Colon (tissue), 2 donors: ENCODE measurements around the gene FAM222B.
"Not testable (repeated sequence)": the region's sequence is repeated elsewhere in the genome, so short reads cannot be mapped to it uniquely, and the experiment has no call there.

Experiments used
- FAIRE-seq: peaks from 2 replicates; lab custom pipeline; 2012; peaks lifted over from hg19 to GRCh38; lab: Jason Lieb, UNC
- donor health status: control.
- donor health status: control.

FAM222B gene

DNA sequence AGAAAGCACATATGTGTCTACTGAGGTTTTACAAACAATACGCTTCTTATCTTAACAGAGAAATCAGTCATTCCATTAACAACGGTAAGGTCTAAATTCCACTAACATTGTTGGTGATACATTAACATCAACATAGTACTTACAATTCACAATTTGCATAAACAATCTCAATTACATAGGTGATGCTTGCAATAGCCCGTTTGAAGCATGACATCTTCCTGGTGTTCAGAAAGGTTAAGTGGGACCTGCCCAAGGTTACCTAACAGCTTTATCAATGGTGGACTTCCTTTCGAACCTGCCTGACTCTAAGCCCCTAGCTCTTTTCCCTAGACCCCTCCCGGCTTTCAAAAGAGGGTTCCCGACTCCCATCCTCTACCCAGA, 699 bp downstream of the FAM222B start:
- no peak for FAIRE-seq

DNA sequence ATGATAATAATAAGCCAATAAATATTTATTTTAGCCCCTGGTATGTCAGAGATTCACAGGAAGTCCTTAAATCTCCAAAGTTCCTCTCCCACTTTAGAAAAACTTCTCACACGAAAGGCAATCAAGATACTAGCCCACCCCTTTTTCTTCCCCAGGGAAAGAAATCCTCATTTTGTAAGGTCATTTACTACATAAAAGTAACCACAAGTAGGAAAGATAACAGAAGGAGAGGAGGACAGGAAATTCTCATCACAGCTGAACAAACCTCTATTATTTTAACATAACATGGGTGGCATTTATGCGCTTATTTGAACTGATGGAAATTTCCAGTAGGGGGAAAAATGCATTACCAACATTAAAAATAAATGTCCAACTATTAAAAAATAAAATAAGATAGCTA, 3.4 kb downstream of the FAM222B start:
- FAIRE-seq, result no peak

DNA sequence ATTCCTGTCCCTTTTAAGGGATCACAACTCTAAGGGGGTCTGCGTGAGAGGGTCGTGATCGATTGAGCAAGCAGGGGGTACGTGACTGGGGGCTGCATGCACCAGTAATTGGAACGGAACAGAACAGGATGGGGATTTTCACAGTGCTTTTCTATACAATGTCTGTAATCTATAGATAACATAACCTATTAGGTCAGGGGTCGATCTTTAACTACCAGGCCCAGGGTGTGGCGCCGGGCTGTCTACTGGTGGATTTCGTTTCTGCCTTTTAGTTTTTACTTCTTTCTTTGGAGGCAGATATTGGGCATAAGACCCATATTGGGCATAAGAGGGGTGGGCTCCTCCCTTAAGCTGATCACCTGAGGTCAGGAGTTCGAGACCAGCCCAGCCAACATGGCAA, 6.0 kb downstream of the FAM222B start:
- FAIRE-seq, result not testable (repeated sequence)

DNA sequence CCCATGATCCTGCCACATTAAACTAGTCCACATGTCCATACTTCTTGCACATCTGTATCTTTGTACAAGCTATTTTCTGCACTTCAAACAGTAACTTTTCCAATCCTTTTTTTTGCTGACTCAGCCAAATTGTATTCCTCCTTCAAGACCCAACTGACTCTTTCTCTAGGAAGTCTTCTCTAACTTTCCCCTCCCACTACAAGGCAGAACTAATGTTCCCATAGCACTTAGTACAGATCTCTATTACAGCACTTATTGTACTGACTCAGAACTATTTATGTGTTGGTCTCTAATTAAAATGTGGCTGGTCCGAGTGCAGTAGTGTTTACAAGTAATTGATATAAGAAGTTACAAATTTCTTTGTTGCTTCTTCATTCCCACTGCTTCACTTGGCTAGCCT, 8.2 kb downstream of the FAM222B start:
- no peak for FAIRE-seq

DNA sequence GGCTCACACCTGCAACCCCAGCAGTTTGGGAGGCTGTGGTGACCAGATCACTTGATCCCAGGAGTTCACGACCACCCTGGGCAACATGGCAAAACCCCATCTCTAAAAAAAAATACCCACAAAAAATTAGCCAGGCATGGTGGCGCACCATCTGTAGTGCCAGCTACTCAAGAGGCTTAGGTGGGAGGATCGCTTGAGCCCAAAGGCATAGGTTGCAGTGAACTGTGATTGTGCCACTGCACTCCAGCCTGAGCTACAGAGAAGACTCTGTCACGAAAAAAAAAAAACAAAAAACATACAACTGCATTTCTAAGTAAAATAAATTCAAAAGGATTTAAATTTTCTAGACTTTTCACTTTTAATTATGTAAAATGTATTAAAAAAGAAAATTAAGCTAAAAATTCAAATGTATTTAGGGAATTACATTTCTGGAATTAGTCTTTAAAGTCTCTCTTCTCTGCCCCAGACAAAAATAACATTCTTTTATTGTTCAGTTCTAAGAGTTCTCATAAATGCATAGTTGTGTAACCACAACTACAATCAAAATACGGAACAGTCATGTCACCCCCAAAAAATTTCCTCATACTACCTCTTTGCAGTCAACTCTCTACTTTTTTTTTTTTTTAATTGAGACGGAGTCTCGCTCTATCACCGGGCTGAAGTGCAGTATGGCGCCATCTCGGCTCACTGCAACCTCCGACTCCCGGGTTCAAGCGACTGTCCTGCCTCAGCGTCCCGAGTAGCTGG, 14.1 kb downstream of the FAM222B start:
- no peak for FAIRE-seq

DNA sequence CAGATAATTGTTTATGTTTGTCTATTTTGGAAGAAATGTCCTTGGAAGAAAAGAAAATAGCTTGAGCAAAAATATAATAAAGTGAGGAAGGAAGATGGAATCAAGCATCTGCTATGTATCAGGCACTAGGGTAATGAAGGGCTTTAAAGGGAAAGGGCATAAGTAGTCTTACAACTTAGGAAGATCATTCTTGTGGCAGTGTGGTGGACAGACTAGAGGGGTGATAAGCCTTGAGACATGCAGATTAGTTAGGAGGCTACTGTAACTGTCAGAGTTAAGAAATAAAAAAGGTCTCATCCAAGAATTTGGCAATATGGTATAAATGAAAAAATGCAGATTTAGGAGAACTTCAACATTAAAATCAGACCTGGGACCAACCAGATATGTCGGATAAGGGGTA, 14.9 kb downstream of the FAM222B start:
- no peak for FAIRE-seq

DNA sequence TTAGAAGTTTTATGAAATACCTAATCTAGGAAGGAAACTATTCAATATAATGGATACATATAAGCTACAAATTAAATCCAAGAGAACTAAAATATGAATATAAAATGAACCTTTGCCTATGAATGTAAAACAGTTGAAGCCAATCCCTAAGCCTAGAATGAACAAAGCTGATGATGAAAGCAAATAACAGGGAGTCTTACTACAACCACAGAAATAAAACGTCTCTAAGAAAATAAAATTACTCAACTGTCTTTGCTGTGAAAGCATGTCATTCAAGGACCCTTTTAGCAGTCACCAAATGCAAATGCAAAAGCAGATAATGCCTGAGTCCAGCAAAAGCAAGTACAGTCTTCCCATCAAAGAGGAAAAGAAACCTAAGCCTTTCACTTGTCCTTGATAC, 23.0 kb downstream of the FAM222B start:
- no peak for FAIRE-seq

DNA sequence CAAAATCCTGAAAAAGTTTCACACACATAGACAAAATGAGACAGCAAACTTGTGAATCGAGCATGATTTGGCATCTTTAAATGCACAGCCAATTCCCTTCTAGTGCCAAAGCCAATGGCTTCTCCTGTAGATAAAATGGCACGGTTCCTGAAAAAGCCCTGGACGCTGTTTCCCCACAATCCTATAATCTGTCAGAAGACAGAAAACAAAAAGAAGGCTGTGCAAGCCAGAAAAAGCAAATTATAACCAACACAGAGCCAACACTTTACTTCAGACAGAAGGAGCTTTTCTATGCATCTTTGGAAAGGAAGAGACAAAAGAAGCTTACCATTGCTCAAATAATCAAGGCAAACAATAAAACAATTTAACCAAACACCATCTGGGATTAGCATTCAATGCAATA, 23.8 kb downstream of the FAM222B start:
- FAIRE-seq, result no peak

DNA sequence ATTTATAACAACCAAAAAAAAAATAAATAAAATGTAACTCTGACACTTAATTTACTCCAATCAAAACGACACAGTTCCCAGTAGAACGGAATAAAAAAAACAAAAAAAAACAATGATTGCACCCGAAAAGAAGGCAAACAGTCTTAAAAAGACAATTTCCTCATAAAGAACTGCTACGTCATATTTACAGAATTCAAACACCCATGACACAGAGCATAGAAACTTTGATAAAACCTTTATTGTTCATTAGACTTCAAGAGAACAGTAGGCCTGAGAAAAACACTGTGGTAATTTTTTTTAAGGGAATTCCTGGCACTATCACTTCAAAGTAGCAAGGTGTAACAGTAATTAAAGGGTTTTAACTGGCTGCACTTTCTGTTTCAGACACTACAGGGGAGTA, 26.1 kb downstream of the FAM222B start:
- no peak for FAIRE-seq

DNA sequence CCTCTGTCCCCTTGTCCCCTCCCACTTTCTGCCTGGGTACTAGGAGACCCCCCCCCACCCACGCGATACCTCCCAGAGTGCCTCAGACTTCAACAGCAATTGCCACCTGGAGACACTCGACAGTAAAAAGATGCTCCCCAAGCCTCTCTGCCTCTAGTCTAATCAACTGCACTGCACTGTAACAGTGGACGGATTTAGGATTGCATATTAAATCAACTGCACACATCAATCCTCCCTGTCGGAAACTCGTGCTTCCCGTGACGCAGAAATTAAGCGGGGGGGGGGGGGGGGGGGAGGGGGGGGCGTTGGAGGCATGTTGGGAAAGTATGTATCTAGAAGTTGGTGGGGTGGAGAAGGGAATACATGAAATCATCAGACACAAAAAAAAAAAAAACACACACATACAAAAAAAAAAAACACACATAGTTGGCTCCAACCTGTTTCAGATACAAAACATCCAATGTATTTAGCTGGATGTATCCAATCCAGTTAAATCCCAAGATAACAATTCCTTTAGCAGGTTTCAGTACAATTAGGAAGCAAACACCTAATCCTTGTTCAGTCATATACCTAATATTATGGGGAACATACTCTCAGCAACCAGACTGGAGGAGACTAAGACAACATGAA, 29.7 kb downstream of the FAM222B start:
- FAIRE-seq, result no peak

DNA sequence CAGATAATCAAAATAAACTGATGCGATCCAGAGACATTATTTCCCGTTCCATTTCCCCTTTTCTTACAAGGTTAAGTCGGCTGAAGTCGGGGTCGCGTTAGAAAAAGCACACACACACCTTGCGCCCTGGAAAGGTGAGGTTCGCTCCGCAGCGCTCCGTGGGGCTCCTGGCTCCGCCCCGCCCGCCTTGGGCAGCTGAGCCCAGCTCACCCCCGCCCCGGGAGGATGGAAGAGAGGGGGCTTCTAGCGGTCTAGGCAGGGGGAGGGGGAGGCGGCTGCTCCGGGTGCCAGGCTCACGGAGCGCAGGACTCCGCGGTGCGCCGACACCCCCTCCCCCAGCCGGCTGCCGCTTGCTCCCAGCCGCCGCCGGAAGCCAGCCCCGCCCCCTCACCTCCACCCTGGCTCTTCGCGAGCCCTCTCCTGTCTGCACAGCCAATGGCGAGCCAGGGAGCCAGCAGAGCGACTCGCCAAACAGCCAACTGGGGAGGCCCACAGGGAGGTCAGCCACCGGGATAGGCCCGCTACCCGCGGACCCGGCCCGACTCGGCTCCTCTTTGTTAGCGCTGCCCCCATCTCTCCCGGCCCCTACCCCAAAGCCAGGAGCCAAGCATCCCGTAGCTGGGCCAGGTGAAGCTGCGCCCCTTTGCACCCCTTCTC, 30.4 kb downstream of the FAM222B start:
- FAIRE-seq, result no peak

DNA sequence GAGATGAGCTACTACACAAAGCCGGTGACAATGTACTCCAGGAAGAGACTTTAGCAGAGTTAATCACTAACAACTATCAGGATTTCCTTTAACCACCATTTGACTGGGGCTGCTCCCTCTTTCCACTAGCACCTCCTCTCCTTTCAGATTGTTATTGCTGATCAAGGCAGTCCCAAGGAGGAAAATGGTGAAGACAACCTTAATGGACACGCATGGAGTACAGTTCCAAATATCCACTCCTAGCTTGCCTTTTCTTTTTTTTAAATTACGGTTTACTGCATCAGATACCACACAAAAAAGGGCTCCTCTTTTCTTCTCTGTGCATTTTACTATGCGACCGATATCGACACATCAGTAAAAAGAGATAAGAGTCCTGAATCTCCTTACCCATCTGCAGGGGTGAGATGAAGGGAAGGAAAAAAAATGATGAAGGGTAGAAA, 30.9 kb downstream of the FAM222B start:
- FAIRE-seq, result no peak

DNA sequence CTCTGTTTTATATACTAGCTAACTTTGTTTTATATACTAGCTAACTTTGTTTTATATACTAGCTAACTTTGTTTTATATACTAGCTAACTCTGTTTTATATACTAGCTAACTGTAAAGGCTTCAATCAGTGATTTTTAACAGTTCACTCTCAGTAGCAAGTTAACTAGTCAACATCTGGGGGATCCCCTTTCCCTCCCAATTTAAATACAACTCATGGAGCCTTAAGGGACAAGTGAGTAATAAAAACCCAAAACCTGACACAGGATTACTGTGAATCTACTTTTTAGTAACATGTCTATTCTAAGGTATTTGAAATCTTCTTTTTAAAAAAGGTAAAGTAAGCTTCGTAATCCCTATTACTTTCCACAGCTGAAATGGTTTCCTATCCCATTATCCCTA, 32.2 kb downstream of the FAM222B start:
- FAIRE-seq, result no peak

DNA sequence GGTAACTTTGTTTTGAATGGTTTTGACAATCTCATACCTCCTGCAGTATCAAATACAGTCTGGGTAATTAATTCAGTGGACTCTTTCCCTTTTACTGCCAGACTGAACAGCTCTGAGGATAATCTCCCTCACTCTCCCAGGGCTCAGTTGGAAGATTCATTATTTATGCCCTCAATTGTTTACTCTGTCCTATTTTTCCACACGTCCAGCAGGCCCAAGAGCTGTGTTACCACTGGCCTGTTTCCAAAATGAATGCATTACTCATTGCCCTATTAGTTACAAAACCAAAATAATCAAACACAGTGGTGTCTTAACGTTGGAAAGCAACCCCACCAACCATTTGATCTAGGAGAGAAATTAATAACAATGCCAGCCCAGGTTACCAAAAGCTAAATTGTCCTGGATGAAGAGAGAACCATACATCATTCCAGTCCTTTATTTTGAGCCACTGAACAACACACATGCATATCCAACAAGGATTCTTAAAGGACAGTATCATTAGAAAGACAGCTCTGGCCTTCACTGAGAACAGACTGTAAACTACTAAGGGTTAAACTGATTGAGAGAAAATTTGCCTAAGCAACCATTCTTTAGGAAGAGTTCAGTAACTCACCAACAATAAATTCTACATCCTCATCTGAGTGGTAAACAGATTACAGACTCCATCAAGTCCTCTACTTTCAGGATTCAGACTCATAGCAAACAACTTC, 34.5 kb downstream of the FAM222B start:
- FAIRE-seq, result no peak

DNA sequence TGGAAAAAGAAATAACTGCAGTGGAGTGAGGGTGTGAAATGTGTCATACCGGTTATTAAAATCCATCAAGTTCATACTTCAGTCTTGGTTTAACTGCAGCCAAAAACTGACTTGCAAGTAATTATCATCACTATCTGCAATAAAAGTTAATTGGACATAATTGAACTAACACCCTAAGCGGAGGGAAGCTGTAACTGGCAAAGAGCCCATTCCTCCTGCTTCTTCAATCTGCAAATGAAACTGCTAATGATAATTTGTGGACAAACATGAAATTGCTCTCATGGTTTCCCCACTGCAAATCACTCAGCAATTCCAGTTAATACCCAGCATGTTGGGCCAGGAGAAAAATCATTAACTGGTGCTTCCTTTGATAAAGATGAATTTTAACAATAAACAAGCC, 46.5 kb downstream of the FAM222B start:
- FAIRE-seq, result no peak

DNA sequence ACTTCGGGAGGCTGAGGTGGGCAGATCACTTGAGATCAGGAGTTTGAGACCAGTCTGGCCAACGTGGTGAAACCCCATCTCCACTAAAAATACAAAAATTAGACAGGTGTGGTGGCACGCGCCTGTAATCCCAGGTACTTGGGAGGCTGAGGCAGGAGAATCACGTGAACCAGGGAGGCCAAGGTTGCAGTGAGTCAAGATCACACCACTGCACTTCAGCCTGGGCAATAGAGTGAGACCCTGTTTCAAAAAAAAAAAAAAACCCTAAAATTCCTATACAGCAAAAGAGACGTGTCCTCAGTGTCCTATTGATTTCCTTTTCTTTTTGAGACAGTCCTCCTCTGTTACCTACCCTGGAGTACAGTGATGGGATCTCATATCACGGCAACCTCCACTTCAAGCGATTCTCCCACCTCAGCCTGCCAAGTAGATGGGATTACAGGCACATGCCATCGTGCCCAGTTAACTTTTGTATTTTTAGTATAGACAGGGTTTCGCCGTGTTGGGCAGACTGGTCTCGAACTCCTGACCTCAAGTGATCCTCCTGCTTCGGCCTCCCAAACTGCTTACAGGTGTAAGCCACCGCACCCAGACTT, 47.6 kb downstream of the FAM222B start:
- not testable (repeated sequence) for FAIRE-seq

DNA sequence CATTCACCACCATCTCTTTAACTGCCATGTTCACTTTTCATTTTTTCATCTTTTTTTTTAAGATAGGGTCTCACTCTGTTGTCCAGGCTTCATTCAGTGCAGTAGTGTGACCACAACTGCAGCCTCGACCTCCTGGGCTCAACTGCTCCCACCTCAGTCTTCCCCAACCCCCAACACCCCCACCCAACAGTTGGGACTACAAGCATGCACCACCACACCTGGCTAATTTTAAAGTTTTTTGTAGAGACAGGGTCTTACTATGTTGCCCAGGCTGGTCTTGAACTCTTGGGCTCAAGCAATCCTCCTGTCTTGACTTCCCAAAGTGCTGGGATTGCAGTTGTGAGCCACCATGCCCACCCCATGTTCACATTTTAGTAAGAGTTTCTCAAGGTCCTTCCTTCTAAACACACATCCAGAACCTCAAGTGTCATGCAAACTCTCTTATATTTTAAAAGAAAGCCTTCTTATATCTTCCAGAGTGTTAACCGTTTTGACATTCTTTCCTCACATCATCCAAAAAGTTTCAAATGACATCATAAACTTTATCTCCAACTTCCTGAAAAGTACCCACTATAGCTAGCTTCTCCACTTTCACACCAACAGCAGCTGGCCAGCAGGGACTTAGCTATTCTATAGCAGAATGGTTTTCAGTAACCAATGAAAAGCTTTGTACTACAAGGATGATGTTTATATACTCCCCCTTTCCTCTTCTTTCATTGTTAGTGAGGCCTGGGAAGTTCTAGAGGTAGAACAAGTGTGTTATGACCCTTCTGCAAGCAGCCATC, 49.5 kb downstream of the FAM222B start:
- FAIRE-seq, result no peak

DNA sequence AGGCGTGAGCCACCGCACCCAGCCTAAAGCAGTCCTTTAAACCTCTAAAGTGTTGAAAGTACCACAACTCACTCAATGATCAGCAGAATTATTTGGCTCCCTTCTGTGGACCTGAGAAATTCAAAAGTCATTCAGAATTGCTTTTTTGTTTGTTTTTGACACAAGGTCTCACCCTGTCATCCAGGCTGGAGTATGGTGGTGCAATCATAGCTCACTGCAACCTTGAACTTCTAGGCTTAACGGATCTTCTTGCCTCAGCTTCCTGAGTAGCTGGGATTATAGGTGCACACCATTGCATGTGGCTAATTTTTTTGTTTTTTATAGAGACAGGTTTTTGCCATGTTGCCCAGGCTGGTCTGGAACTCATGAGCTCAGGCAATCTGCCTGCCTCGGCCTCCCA, 54.5 kb downstream of the FAM222B start:
- no peak for FAIRE-seq

DNA sequence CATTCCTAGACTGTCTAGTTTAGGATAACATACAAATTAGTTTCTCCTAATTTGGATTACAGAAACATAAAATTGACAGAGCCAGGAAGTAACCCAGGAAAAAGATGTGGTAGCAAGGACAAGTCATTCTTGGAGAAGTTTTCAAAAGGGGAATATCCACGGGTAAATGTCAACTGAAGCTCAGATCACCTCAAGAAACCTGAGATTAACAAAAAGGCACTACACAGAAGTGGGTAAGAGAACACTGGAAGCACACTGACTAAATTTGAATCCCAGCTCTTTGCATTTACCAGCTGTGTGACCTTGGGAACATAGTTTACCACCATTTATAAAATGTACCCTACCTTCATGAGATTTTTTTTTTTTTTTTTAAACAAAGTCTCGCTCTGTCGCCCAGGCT, 59.4 kb downstream of the FAM222B start:
- FAIRE-seq, result no peak

DNA sequence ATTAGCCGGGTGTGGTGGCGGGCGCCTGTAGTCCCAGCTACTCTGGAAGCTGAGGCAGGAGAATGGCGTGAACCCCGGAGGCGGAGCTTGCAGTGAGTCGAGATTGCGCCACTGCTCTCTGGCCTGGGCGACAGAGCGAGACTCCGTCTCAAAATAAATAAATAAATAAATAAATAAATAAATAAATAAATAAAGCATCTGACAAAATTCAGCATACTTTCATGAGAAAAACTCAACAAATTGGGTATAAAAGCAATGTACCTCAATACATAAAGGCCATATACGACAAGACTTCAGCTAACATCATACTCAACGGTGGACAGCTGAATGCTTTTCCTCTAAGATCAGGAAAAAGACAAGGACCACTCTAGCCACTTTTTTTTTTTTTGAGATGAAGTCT, 63.0 kb downstream of the FAM222B start:
- FAIRE-seq, result not testable (repeated sequence)

DNA sequence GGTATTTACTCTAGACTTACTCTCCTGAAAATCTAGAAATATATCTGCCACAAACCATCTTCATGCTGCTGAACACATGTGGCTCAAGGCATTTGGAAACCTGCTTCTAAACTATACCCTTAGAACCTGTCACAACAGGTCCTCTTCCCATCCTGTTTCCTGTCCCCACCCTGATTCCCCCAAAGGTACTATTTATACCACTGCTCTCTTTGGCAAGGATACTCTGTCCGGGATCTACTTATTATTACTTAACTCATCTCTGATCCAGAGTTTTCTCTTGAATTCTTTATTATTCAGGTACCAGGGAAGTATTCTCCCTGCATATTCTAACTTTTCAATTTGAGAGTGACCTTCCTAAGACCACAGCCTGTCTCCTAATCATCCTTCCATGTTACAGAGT, 65.4 kb downstream of the FAM222B start:
- FAIRE-seq, result no peak

DNA sequence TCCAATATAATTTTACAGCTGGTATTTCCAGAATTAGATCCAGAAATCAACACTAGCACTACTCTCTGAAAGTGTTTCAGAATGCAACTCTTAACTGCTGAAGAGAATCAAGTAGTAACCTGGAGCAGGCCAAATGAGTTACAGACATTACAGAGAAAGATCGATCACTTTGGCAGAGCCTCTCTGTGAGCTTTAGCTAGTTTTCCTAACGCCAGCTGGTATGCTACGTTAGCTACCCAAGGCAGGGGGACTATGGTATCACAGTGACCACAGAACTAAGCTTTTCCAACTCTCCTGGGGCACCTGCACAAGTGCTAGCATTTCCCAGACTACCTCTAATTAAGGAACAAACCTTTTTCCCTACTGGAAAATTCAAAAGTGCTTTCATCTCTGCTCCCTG, 68.4 kb downstream of the FAM222B start:
- no peak for FAIRE-seq
